Measurements from ENCODE around the gene TMPRSS11D. TPM values are rescaled to one million over a fixed set of nuclear protein-coding genes. Genes with fewer than 3 reads are reported as not detected.

The TMPRSS11D gene
- total RNA-seq, 1 experiment from 2014 or later, result not detected

GRCh38 chr4:67899096-67899495 lies 15.3 kb upstream of the TMPRSS11D start:
- H4K5ac ChIP-seq (ENCODE audit: insufficient read length, low read depth, low read length), result no peak overlapping the region
- no peak overlapping the region for H3K14ac ChIP-seq (ENCODE audit: insufficient read depth, low read length)
- H3K18ac ChIP-seq (ENCODE audit: insufficient read length, low read depth, low read length), result no peak overlapping the region
- no peak overlapping the region for H4K8ac ChIP-seq (replicated peaks; ENCODE audit: insufficient read length, low read depth, low read length)
- H2AK5ac ChIP-seq (ENCODE audit: insufficient read length, low read length), result no peak overlapping the region
- H2BK120ac ChIP-seq (ENCODE audit: low read depth, low read length, poor library complexity, severe bottlenecking), result no peak overlapping the region
- H3K79me1 ChIP-seq (ENCODE audit: insufficient read depth, low read depth, low read length, poor library complexity, severe bottlenecking), result no peaks in the 10 kb centered on the region
- Mint-ChIP-seq H3K4me1 (no peaks in the 10 kb centered on the region), H3K36me3 (ENCODE audit: insufficient read depth in 1 of 3, low read depth in 3 of 3) (no peaks in the 10 kb centered on the region; a peak in 1 of 7 replicates), H3K9me3 (no peaks in the 10 kb centered on the region), H3K4me3 (no peak overlapping the region), H3K27me3 (ENCODE audit: low read depth) (no peaks in the 10 kb centered on the region), H3K27ac (no peak overlapping the region)
- H3K27ac ChIP-seq (ENCODE audit: insufficient read length, low read depth, low read length), result no peak overlapping the region
- no peak overlapping the region for H3T11ph ChIP-seq (ENCODE audit: low read length)
- H2BK12ac ChIP-seq (ENCODE audit: insufficient read length, low read depth, low read length), result no peak overlapping the region
- H3K27me3 ChIP-seq (ENCODE audit: insufficient read depth, low read length), result no peaks in the 10 kb centered on the region
- no peak for TF ChIP-seq CTCF (conservative IDR thresholded peaks at IDR 0.05)
- no peak overlapping the region for H2BK20ac ChIP-seq (ENCODE audit: low read depth, low read length, poor library complexity, severe bottlenecking)
- no peak overlapping the region for H3K4ac ChIP-seq (ENCODE audit: low read depth, low read length)
- H4K91ac ChIP-seq (ENCODE audit: insufficient read length, low read depth, low read length), result no peak overlapping the region
- H3K4me1 ChIP-seq (ENCODE audit: insufficient read depth, low read length), result no peaks in the 10 kb centered on the region
- no peak overlapping the region for H3K23ac ChIP-seq (ENCODE audit: insufficient read length, low read depth, low read length)
- H3K56ac ChIP-seq (ENCODE audit: insufficient read length, low read depth, low read length), result no peak overlapping the region
- H2BK15ac ChIP-seq (ENCODE audit: low read depth, low read length), result no peak overlapping the region
- no peaks in the 10 kb centered on the region for H4K20me1 ChIP-seq (ENCODE audit: control insufficient read depth, insufficient read depth, insufficient read length)
- no peaks in the 10 kb centered on the region for H3K23me2 ChIP-seq (ENCODE audit: insufficient read length, low read depth, low read length, poor library complexity, severe bottlenecking)
- no peak overlapping the region for H3K9ac ChIP-seq (ENCODE audit: extremely low read depth, insufficient read length, low read length)
- H3K9me3 ChIP-seq (ENCODE audit: control insufficient read depth, low read depth, low read length), result no peaks in the 10 kb centered on the region
- DNase-seq, result no peak
- no peak overlapping the region for H2AFZ ChIP-seq (ENCODE audit: low read length)
- no peaks in the 10 kb centered on the region for H3K79me2 ChIP-seq (ENCODE audit: insufficient read depth, low read length)
- H3K4me2 ChIP-seq (ENCODE audit: insufficient read depth, insufficient read length, low read length), result no peak overlapping the region
- no peak overlapping the region for H2BK5ac ChIP-seq (ENCODE audit: insufficient read length, low read length)

Measured in H9 (cell line).